GM12878 (cell line): ENCODE data around the gene GDAP2. TPM values are rescaled to one million over a fixed set of nuclear protein-coding genes. Genes with fewer than 3 reads are reported as not detected.

ENCODE experiments used
- ATAC-seq: fragments of 200-7000 bp; cut with Tn5 transposase; 3 replicates; pipeline ENCODE4 v1.9.1; 2020; ENCODE audit warnings: mild to moderate bottlenecking, moderate library complexity
- BruUV-seq: library from RNA; stranded (reverse); fragments of 400-500 nt; replicated peaks from 2 replicates; lab custom pipeline; 2021; lab: Mats Ljungman, UMichigan
- CTCF ChIA-PET: fragments of 300-600 bp; sonication (Branson Sonifier 250); formaldehyde crosslinking; extraction: SDS; loops from one replicate; lab custom pipeline; 2021; ENCODE audit warnings: inconsistent platforms; lab: Yijun Ruan, JAX
- POLR2A ChIA-PET: fragments of 350-600 bp; formaldehyde crosslinking; extraction: SDS; loops from one replicate; lab custom pipeline; 2021; ENCODE audit warnings: inconsistent platforms; lab: Charles Lee
- RAD21 ChIA-PET: fragments of 300-600 bp; sonication (Branson Sonifier 250); formaldehyde crosslinking; loops from one replicate; lab custom pipeline; 2023; ENCODE audit warnings: antibody characterized with exemption; ENCODE audit not compliant: unreplicated experiment; lab: Charles Lee
- SMC1A ChIA-PET: fragments of 300-600 bp; sonication (Branson Sonifier 250); formaldehyde crosslinking; loops from one replicate; lab custom pipeline; 2023; ENCODE audit not compliant: unreplicated experiment, uncharacterized antibody; lab: Charles Lee
- DNase-seq: peaks from one replicate; pipeline ENCODE4 v3.0.0-alpha.2; 2011; ENCODE audit warnings: low read depth, low spot score
- FAIRE-seq: peaks from 3 replicates; lab custom pipeline; 2011; peaks lifted over from hg19 to GRCh38; lab: Jason Lieb, UNC
- H2AFZ ChIP-seq: 2 replicates; pipeline ENCODE4 v1.6.0; 2011; ENCODE audit warnings: low read depth, low read length, control low read depth; ENCODE audit not compliant: control insufficient read depth
- H3K27ac ChIP-seq: 2 replicates; pipeline ENCODE4 v1.5.1; 2011; ENCODE audit warnings: control low read depth; ENCODE audit not compliant: control insufficient read depth, insufficient read depth
- H3K27me3 ChIP-seq, 2 experiments: replicated peaks in 1 of 2; 2 replicates each; pipeline versions ENCODE4 v1.6.0 to v1.6.1; 2011; ENCODE audit warnings: low read length in 1 of 2; ENCODE audit not compliant: control insufficient read depth in 2 of 2, insufficient read depth in 2 of 2
- H3K36me3 ChIP-seq, 2 experiments: 2 replicates each; pipeline ENCODE4 v1.5.1; 2011; ENCODE audit warnings: low read length in 1 of 2; ENCODE audit not compliant: control insufficient read depth in 2 of 2, insufficient read depth in 2 of 2
- H3K4me1 ChIP-seq: 2 replicates; pipeline ENCODE4 v1.6.1; 2011; ENCODE audit warnings: mild to moderate bottlenecking, low read length, moderate library complexity, mixed read lengths; ENCODE audit not compliant: control insufficient read depth, insufficient read depth
- H3K4me2 ChIP-seq: 2 replicates; pipeline ENCODE4 v1.6.0; 2011; ENCODE audit warnings: control low read depth; ENCODE audit not compliant: control insufficient read depth, insufficient read depth
- H3K4me3 ChIP-seq: fragments of 200-600 bp; sonication (generic); 2 replicates; pipeline ENCODE4 v1.5.1; 2016
- H3K79me2 ChIP-seq: 2 replicates; pipeline ENCODE4 v1.6.0; 2011; ENCODE audit warnings: low read length; ENCODE audit not compliant: control insufficient read depth, insufficient read depth
- H3K9ac ChIP-seq: 2 replicates; pipeline ENCODE4 v1.8.0; 2011; ENCODE audit warnings: low read length, control low read depth, mixed read lengths; ENCODE audit not compliant: control insufficient read depth, insufficient read depth
- H3K9me3 ChIP-seq: replicated peaks from 3 replicates; pipeline ENCODE4 v1.5.1; 2011; ENCODE audit warnings: mild to moderate bottlenecking, low read length; ENCODE audit not compliant: control insufficient read depth, insufficient read depth
- H4K20me1 ChIP-seq: 2 replicates; pipeline ENCODE4 v1.6.0; 2011; ENCODE audit not compliant: control insufficient read depth, insufficient read depth
- BCLAF1 ChIP-seq: fragments of 450-650 bp; IDR thresholded peaks from 2 replicates; pipeline ENCODE4 v1.6.1; 2017; ENCODE audit warnings: antibody characterized with exemption, mild to moderate bottlenecking, moderate library complexity
- BRCA1 ChIP-seq: IDR thresholded peaks from 2 replicates; pipeline ENCODE4 v1.6.1; 2011; ENCODE audit warnings: low read depth, low read length, improper control_type of control experiment
- EED ChIP-seq: sonication (generic); IDR thresholded peaks from 2 replicates; pipeline ENCODE4 v1.6.1; 2016; ENCODE audit warnings: antibody characterized with exemption, low read depth
- GATAD2B ChIP-seq: fragments of 450-650 bp; conservative IDR thresholded peaks from 2 replicates; pipeline ENCODE4 v1.6.1; 2017; ENCODE audit warnings: low read depth, mild to moderate bottlenecking, moderate library complexity
- HDAC2 ChIP-seq: fragments of 200-600 bp; sonication (generic); IDR thresholded peaks from 2 replicates; pipeline ENCODE4 v1.6.1; 2017
- IKZF2 ChIP-seq, 2 experiments: fragments of 450-650 bp; IDR thresholded peaks; 2 replicates each; pipeline ENCODE4 v1.6.1; 2017; ENCODE audit warnings: mild to moderate bottlenecking in 2 of 2, moderate library complexity in 2 of 2
- REST ChIP-seq: IDR thresholded peaks from 2 replicates; pipeline ENCODE4 v1.6.1; 2012; ENCODE audit warnings: mild to moderate bottlenecking, low read depth, low read length
- WGBS: methylation state at CpG from one replicate; pipeline ENCODE4 v1.1.6; 2016; ENCODE audit warnings: low lambda C conversion rate; ENCODE audit not compliant: insufficient replicate concordance, insufficient coverage; ENCODE audit errors: missing lambda C conversion rate; 5-methylcytosine and 5-hydroxymethylcytosine counted together
- in situ Hi-C: fragments of 300-500 bp; cut with MboI; formaldehyde crosslinking; loops from 9 replicates; pipeline ENCODE4 v1.14.3; 2018; ENCODE audit warnings: mixed read lengths
- intact Hi-C: fragments of 100-400 bp; cut with micrococcal nuclease; formaldehyde crosslinking; loops from one replicate; pipeline ENCODE4 v1.14.2; 2022; ENCODE audit not compliant: unreplicated experiment
- polyA plus RNA-seq, 11 experiments: library from polyadenylated mRNA; depleted of rRNA in 4 of 11; unstranded in 6 of 11; stranded (reverse) in 5 of 11; fragments of >200 nt; fragmentation: Nextera tagmentation in 4 of 11; fragmentation: Illumina TruSeq in 1 of 11; extraction: Ambion mirVana in 4 of 11; extraction: Trizol in 1 of 11; gene quantifications; 1 replicate in 1 of 11; 2 replicates in 10 of 11; pipeline versions ENCODE4 v1.2.1 to v1.2.3, GENCODE V29; 2011 to 2016; ENCODE audit warnings: inconsistent platforms in 2 of 11, missing spikeins in 2 of 11, low read depth in 1 of 11
- total RNA-seq, 4 experiments: library from RNA; depleted of rRNA in 3 of 4; stranded (reverse); fragments of >200 nt in 3 of 4; fragmentation: Illumina TruSeq in 1 of 4; extraction: Trizol in 1 of 4; gene quantifications; 2 replicates each; pipeline versions ENCODE4 v1.2.1 to v1.2.3, GENCODE V29; 2013 to 2021

Gene GDAP2
- total and polyA plus RNA-seq, 10 of the 15 experiments (the other 5 are each of a cell fraction or from before 2014, with no cell fraction given): 2.6 to 19.2 (median 11.4) TPM

GRCh38 chr1:117879284-117879683, 50.1 kb downstream of the GDAP2 start:
- RAD21 ChIA-PET: no interaction called here
- Histone ChIP-seq H3K9ac (no peak overlapping the region), H2AFZ (no peak overlapping the region), H3K36me3 (no peaks in the 10 kb centered on the region; a peak in 1 of 4 replicates), H3K27ac (no peak overlapping the region), H3K4me2 (no peak overlapping the region), H3K4me3 (no peak overlapping the region), H3K4me1 (no peaks in the 10 kb centered on the region), H3K27me3 (no peaks in the 10 kb centered on the region), H4K20me1 (no peaks in the 10 kb centered on the region), H3K79me2 (no peaks in the 10 kb centered on the region), H3K9me3 (no peaks in the 10 kb centered on the region; the same call in 2 of the 3 replicates)
- DNase-seq (no peak), FAIRE-seq (no peak), ATAC-seq (no peak)
- TF ChIP-seq REST (no peak), EED (no peak), GATAD2B (no peak), BRCA1 (no peak), HDAC2 (no peak), BCLAF1 (no peak), IKZF2 (IDR thresholded peaks at IDR 0.05) (no peak)
- POLR2A ChIA-PET: no interaction called here
- intact Hi-C loops (no loop called here), in situ Hi-C loops (no loop called here)
- WGBS: 92% methylated on average over 1 of the region's 1 CpG
- SMC1A ChIA-PET: no interaction called here
- CTCF ChIA-PET: interaction anchor here (3.9 kb wide), 1 partner anchor 16 kb away, joined by 23 read pairs; no protein-coding TSS in a partner anchor
- BruUV-seq: no TSS peak
